IPS DF 6.9 (cell line): Measurements from ENCODE around the gene USP8.

Experiments used
- DNase-seq: peaks from one replicate; pipeline ENCODE4 v3.0.0-alpha.2; 2013; ENCODE audit warnings: low read depth, low spot score
- H3K27ac ChIP-seq: one replicate; pipeline ENCODE4 v1.5.1; 2013; ENCODE audit warnings: low read length, control low read depth
- H3K27me3 ChIP-seq: 2 replicates; pipeline ENCODE4 v1.6.1; 2013; ENCODE audit warnings: mild to moderate bottlenecking, low read length; ENCODE audit not compliant: control insufficient read depth, insufficient read depth
- H3K36me3 ChIP-seq: 2 replicates; pipeline ENCODE4 v1.6.1; 2013; ENCODE audit warnings: low read length; ENCODE audit not compliant: control insufficient read depth, insufficient read depth
- H3K4me1 ChIP-seq: 2 replicates; pipeline ENCODE4 v1.6.1; 2013; ENCODE audit warnings: low read length; ENCODE audit not compliant: control insufficient read depth, insufficient read depth
- H3K4me3 ChIP-seq: 2 replicates; pipeline ENCODE4 v1.5.1; 2013; ENCODE audit warnings: mild to moderate bottlenecking, low read length
- H3K9me3 ChIP-seq: 2 replicates; pipeline ENCODE4 v1.6.1; 2013; ENCODE audit warnings: low read length, inconsistent platforms; ENCODE audit not compliant: control insufficient read depth, insufficient read depth
- WGBS: extraction: QIAGEN DNeasy Blood & Tissue Kit; methylation state at CpG from one replicate; pipeline ENCODE4 v1.1.7; 2013; ENCODE audit warnings: mixed read lengths, missing lambda C conversion rate; ENCODE audit not compliant: insufficient read length, insufficient coverage; 5-methylcytosine and 5-hydroxymethylcytosine counted together

USP8 gene

GRCh38 chr15:50563756-50564155 is 139.6 kb downstream of the USP8 start:
- H3K9me3 ChIP-seq: no peaks in the 10 kb centered on the region
- no peak overlapping the region for H3K4me3 ChIP-seq
- H3K27ac ChIP-seq: no peak overlapping the region
- DNase-seq: no peak
- no peaks in the 10 kb centered on the region for H3K27me3 ChIP-seq
- no peaks in the 10 kb centered on the region for H3K36me3 ChIP-seq
- WGBS: no CpG with 5 or more reads among the region's 4 CpGs
- H3K4me1 ChIP-seq: no peaks in the 10 kb centered on the region
